HG02610 (cell line): ENCODE measurements around the gene SPAG17.
"Not testable (repeated sequence)": the region's sequence is repeated elsewhere in the genome, so short reads cannot be mapped to it uniquely, and the experiment has no call there.

Experiments
- ATAC-seq: cut with Tn5 transposase; IDR thresholded peaks from one replicate; pipeline ENCODE4 v1.9.1; 2021; ENCODE audit warnings: mild to moderate bottlenecking, moderate library complexity; ENCODE audit not compliant: unreplicated experiment

The SPAG17 gene

GRCh38 chr1:117985973-117986372, 199.1 kb downstream of the SPAG17 start:
- peak; percentile 68 for ATAC-seq

DNA sequence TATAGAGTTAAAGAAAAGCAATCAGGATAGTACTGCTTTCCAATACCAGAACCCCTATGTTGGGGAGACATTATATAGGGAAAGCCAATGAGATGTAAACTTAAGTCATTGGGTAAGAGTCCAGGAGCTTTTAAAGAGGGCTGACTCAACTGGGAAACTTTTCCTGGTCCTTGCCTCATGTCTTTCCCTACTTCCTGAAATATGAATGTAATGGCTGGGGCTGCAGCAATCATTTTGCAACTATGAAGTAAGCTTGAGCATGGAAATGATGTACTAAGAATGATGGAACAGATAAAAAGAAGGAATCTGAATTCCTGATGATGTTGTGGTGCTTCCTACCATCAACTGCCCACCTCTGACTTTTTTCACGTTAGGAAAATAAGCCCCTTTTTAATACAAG, 199.8 kb downstream of the SPAG17 start:
- ATAC-seq, result no peak

- ATAC-seq, result no peak
Observed at GRCh38 chr1:117981455-117982192, 203.4 kb downstream of the SPAG17 start.

DNA sequence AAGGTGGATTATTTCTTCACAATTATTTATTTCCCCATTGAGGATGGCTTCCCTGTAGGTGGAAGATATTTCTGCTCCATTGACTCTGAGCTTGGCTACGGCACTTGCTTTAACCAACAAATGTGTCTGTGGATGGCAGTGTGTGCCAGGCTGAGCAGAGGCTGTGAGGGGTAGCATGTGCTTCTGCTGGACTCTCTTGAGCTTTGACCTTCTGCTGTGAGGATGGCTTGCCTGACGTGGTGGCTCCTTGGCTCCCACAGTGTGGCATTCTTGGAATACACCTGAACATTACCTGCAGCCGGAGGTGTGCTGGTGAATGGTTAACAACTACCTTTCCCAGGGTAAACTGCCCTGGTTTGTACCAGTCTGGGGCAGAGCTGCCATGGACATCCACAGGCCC, 208.6 kb downstream of the SPAG17 start:
- no peak for ATAC-seq

GRCh38 chr1:117971777-117972176, 213.3 kb downstream of the SPAG17 start:
- ATAC-seq, result no peak

DNA sequence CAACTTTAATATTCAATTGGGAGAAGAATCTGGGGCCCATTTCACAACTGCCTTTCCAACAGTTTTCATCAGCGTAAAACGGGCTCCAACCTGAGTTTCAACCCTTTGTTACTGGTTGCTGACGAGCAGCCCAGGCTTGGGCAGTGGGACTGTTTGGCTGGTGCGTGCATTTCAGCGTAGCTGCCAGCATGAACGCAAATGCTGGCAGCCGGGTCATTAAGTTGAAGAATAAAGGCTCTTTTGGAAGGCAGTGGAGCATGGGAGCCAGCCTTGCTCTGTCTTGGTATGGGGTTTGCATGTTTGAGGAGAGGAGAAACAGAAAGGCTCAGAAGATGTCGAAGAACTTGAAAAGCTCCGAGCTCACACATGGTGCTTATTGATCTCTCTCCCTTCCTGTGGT, 214.8 kb downstream of the SPAG17 start:
- no peak for ATAC-seq

- peak; percentile 40 for ATAC-seq
Observed at GRCh38 chr1:117967881-117968280, 217.1 kb downstream of the SPAG17 start.

- ATAC-seq, result no peak
Observed at GRCh38 chr1:117967477-117967876, 217.6 kb downstream of the SPAG17 start.

GRCh38 chr1:117964290-117965038, 220.6 kb downstream of the SPAG17 start:
- ATAC-seq, result no peak

DNA sequence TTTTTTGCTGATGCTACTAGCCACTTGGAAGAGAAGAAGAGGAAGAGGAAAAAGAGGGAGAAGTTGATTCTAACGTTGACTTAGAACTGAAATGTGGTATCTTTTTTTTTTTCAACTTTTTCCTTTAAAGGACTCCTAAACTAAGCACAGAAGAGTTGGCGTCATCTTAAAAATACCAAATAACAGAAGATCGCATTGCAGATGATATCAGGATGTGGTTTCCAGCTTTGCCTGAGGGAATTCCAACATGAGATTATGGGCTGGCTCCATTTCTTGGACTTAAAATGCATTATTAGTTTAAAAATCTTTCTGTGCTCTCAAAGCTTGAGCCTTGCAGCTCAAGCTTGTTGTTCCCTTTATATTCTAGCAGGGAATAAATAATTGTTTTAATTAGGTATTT, 225.7 kb downstream of the SPAG17 start:
- ATAC-seq, result no peak

- ATAC-seq, result no peak
Observed at GRCh38 chr1:117952386-117952785, 232.6 kb downstream of the SPAG17 start.

GRCh38 chr1:117942293-117942692, 242.7 kb downstream of the SPAG17 start:
- ATAC-seq, result no peak

GRCh38 chr1:117933769-117934168, 251.3 kb downstream of the SPAG17 start:
- no peak for ATAC-seq

DNA sequence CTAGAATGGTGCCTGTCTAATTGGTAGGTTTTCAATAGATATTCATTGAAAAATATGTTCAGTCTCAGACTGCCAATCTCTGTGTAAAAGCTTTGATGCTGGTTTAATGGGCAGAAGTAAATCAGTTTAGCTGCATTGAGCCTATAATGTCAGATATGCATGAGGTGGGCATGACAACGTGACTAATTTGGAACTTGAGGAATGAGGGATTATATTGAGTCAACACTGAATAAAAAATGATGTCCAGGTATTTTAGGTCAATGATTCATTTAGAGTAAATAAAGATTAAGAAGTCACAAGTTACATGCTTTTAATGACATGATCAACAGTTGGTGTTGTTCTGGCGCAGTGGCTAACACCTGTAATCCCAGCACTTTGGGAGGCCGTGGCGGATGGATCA, 252.5 kb downstream of the SPAG17 start:
- no peak for ATAC-seq

- no peak for ATAC-seq
Observed at GRCh38 chr1:117930484-117930883, 254.5 kb downstream of the SPAG17 start.

DNA sequence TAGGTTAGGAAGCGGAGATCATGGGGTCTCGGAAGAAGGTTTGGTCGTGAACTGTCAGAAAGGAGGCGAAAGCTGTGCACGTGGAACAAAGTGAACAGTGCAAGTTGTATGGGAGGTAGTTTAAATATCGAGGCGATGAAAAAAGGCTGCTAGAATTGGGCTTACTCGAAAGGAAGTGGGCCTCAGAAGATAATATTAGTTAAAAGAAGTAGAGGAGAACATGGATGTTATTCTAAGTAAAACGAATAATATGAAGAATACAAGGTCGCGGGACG, 254.9 kb downstream of the SPAG17 start:
- ATAC-seq, result no peak

DNA sequence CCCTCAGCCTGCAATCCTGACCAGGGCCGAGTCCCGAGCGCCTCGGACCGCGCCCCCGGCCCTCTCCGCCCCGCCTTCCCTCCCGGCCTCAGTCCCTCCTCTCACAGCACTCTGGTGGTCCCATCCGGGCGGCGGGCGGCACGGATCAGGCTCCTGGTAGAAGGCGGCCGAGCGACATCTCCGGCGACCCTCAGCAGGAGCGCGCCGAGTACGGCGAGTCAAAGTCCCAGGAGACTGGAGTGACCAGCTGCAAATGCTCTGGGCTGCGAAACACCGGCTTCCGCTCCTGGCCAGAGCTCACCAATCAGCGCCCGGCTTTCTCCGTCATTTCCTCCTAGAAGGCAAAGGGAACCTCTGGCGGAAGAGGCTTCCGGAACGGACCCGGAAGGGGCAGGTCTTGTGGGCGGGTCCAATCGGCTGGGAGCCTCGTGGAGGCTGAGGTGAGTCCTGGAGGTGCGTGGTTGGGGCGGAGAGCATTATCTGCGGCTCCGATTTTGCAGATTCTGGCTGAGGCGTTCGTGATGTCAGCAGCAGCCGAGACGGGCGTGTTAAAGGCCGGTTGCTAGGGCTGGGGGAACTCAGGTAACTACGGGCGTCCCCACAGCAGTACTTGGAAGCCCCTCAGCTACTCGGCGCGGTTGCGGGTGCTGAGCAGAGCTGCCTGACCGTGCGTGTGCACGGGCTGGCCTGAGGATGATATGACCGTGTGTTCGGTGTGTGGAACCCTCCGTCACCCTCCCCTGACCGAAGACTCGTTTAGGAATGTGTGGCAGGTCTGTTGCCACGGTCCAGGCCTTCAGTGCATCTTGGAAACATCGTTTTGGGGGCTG, 255.5 kb downstream of the SPAG17 start, which contains the start of the genes GDAP2 and WDR3:
TSS of gene GDAP2 (minus strand) at position 279 of the 830 bp plus-strand sequence. CDS start 9,264 bp downstream, outside the sequence.
TSS of gene WDR3 (plus strand) at position 397 of the 830 bp plus-strand sequence. CDS start 3,581 bp downstream, outside the sequence.
- ATAC-seq, result peak; percentile 95

DNA sequence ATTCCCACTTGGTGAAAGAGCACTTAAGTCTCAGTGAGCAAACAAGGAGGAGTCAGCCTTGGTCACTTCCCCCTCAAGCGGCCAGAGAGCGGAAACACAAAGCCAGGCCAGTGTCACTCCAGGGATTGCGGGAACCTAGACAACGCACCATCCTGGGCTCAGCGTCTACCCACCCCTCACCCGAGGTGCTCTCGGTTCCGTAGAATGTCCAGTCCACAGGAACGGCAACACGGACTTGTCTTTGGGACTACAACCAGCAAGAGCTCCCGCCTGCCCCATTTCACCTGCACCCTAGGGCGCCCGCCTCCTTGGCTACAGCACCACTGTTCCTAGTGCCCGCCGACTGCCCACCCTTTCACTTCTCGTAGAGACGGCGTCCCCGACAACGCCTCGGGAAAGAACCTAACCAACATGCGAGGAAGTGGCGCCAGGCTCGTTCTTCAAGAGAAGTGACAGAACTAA, 256.1 kb downstream of the SPAG17 start:
- peak; percentile 38 for ATAC-seq

- no peak for ATAC-seq
Observed at GRCh38 chr1:117925981-117926380, 259.0 kb downstream of the SPAG17 start.

GRCh38 chr1:117922717-117923116, 262.3 kb downstream of the SPAG17 start:
- not testable (repeated sequence) for ATAC-seq

DNA sequence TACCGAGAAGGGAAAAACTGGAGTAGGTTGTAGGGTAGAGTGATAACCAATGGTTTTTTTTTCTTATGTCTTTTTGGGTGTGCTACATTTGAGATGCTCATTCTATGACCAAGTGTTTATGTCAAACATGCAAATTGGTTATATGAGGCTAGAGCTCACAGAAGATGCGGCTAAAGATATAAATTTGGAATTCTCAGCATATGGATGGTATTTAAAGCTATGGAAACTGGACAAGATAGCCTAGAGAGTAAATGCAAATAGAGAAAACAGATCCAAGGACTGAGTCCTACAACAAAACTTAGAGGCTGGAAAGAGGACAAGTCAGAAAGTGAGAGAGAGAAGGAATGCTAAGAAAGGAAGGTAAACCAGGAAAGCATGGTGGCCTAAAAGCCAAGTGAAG, 263.0 kb downstream of the SPAG17 start:
- ATAC-seq, result no peak
